ENCODE measurements around the gene KDM4B. TPM values are rescaled to one million over a fixed set of nuclear protein-coding genes. Genes with fewer than 3 reads are reported as not detected.

Gene KDM4B
- total and polyA plus RNA-seq, 2 donors (not counting 1 experiment from before 2014, with no cell fraction given) = 75.5 to 205 TPM

DNA sequence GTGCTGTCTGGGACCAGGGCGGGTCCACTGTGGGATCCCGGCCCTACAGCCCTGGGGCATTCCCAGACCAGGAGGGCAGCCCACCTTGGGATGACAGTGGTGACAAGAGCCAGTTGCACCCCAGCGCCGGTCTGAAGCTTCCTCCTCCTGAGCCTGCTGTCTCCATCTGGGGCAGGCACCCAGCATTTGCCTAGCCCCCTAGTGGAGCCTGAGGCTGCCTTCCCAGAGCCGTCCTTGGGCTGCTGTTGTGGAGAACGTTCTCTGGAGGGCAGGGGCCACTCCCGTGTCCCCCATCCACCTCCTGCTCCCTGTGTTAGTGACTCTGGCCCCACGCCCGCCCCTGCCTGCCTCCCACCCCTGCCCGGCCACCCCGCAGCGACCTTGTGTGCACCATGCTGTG lies 148.5 kb downstream of the KDM4B start:
- no peak overlapping the region for H3K4me3 ChIP-seq (ENCODE audit: control extremely low read depth in 1 of 5, extremely low read depth in 1 of 5, insufficient read depth in 1 of 5, low read depth in 2 of 5, low read length in 4 of 5)
- H3K4me2 ChIP-seq (replicated peaks; ENCODE audit: low read depth, low read length, poor library complexity, severe bottlenecking) = no peak overlapping the region
- no peaks in the 10 kb centered on the region for H3K27me3 Mint-ChIP-seq
- no peak for ATAC-seq (ENCODE audit: low read depth)
- H3K79me2 ChIP-seq (ENCODE audit: control insufficient read depth, insufficient read depth, low read length) = no peaks in the 10 kb centered on the region
- H3K27ac Mint-ChIP-seq = no peak overlapping the region
- ChIA-PET POLR2A (no interaction called here), CTCF (no interaction called here)
- peaks cover 0 to 19% of the 10 kb centered on the region in 2 experiments for H3K36me3 ChIP-seq (replicated peaks in 1 of 2; ENCODE audit: control extremely low read depth in 1 of 2, control insufficient read depth in 1 of 2, extremely low read depth in 1 of 2, insufficient read depth in 2 of 2, low read length in 1 of 2)
- no peak for DNase-seq
- intact Hi-C loops (cut with micrococcal nuclease) = no loop called here
- peaks cover 0 to 20% (median 5%) of the 10 kb centered on the region in 3 donors for H3K9me3 ChIP-seq (ENCODE audit: control extremely low read depth in 1 of 3, control insufficient read depth in 2 of 3, insufficient read depth in 1 of 3, low read length in 2 of 3)
- H3K4me3 Mint-ChIP-seq = no peak overlapping the region
- no peaks in the 10 kb centered on the region for H4K20me1 ChIP-seq (ENCODE audit: control insufficient read depth, insufficient read depth, low read length, poor library complexity, severe bottlenecking)
- peaks cover 21 to 22% of the 10 kb centered on the region in 2 donors for H3K4me1 ChIP-seq (ENCODE audit: control insufficient read depth in 2 of 2, insufficient read depth in 2 of 2, low read length in 2 of 2)
- no peak overlapping the region for H2AFZ ChIP-seq (ENCODE audit: insufficient read depth, low read depth, low read length, poor library complexity, severe bottlenecking)
- no peak overlapping the region for H3K9ac ChIP-seq (ENCODE audit: low read length)
- H3K4me1 Mint-ChIP-seq = peaks cover 25% of the 10 kb centered on the region
- no peak for TF ChIP-seq EZH2 (IDR thresholded peaks at IDR 0.05; ENCODE audit: borderline replicate concordance, insufficient read depth, low read depth, low read length, poor library complexity, severe bottlenecking)
- TF ChIP-seq, protein P1, sequence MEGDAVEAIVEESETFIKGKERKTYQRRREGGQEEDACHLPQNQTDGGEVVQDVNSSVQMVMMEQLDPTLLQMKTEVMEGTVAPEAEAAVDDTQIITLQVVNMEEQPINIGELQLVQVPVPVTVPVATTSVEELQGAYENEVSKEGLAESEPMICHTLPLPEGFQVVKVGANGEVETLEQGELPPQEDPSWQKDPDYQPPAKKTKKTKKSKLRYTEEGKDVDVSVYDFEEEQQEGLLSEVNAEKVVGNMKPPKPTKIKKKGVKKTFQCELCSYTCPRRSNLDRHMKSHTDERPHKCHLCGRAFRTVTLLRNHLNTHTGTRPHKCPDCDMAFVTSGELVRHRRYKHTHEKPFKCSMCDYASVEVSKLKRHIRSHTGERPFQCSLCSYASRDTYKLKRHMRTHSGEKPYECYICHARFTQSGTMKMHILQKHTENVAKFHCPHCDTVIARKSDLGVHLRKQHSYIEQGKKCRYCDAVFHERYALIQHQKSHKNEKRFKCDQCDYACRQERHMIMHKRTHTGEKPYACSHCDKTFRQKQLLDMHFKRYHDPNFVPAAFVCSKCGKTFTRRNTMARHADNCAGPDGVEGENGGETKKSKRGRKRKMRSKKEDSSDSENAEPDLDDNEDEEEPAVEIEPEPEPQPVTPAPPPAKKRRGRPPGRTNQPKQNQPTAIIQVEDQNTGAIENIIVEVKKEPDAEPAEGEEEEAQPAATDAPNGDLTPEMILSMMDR (IDR thresholded peaks at IDR 0.05) = no peak
- no peaks in the 10 kb centered on the region for H3K9me3 Mint-ChIP-seq (ENCODE audit: insufficient read depth)
- no peak overlapping the region for H3K27ac ChIP-seq (ENCODE audit: low read length in 2 of 2)
- H3K27me3 ChIP-seq (replicated peaks in 1 of 4; ENCODE audit: control extremely low read depth in 1 of 4, control insufficient read depth in 3 of 4, insufficient read depth in 4 of 4, low read length in 3 of 4) = no peaks in the 10 kb centered on the region
- 94% methylated on average over 9 of the region's 12 CpGs for WGBS (ENCODE audit: insufficient coverage)

- TF ChIP-seq, protein P1 (IDR thresholded peaks at IDR 0.05) = no peak
- no peak for TF ChIP-seq EZH2 (IDR thresholded peaks at IDR 0.05; ENCODE audit: borderline replicate concordance, insufficient read depth, low read depth, low read length, poor library complexity, severe bottlenecking)
- WGBS (ENCODE audit: insufficient coverage) = 96% methylated on average over 16 of the region's 16 CpGs
- H3K4me3 ChIP-seq (ENCODE audit: control extremely low read depth in 1 of 5, extremely low read depth in 1 of 5, insufficient read depth in 1 of 5, low read depth in 2 of 5, low read length in 4 of 5) = no peak overlapping the region
- H3K27ac ChIP-seq (ENCODE audit: low read length in 2 of 2) = no peak overlapping the region
- DNase-seq (no peak), ATAC-seq (ENCODE audit: low read depth) (no peak)
- Mint-ChIP-seq H3K4me3 (no peak overlapping the region), H3K27me3 (no peaks in the 10 kb centered on the region), H3K27ac (no peak overlapping the region), H3K9me3 (ENCODE audit: insufficient read depth) (no peaks in the 10 kb centered on the region), H3K4me1 (peaks cover 28% of the 10 kb centered on the region)
- ChIA-PET CTCF (no interaction called here), POLR2A (no interaction called here)
- H3K9me3 ChIP-seq (ENCODE audit: control extremely low read depth in 1 of 3, control insufficient read depth in 2 of 3, insufficient read depth in 1 of 3, low read length in 2 of 3) = peaks cover 0 to 20% (median 5%) of the 10 kb centered on the region in 3 donors
- no peak overlapping the region for H3K9ac ChIP-seq (ENCODE audit: low read length)
- intact Hi-C loops (cut with micrococcal nuclease) = no loop called here
- H3K79me2 ChIP-seq (ENCODE audit: control insufficient read depth, insufficient read depth, low read length) = no peaks in the 10 kb centered on the region
- H3K4me2 ChIP-seq (replicated peaks; ENCODE audit: low read depth, low read length, poor library complexity, severe bottlenecking) = no peak overlapping the region
- H3K36me3 ChIP-seq (replicated peaks in 1 of 2; ENCODE audit: control extremely low read depth in 1 of 2, control insufficient read depth in 1 of 2, extremely low read depth in 1 of 2, insufficient read depth in 2 of 2, low read length in 1 of 2) = peaks cover 0 to 16% of the 10 kb centered on the region in 2 experiments
- no peaks in the 10 kb centered on the region for H3K27me3 ChIP-seq (replicated peaks in 1 of 4; ENCODE audit: control extremely low read depth in 1 of 4, control insufficient read depth in 3 of 4, insufficient read depth in 4 of 4, low read length in 3 of 4)
- H2AFZ ChIP-seq (ENCODE audit: insufficient read depth, low read depth, low read length, poor library complexity, severe bottlenecking) = no peak overlapping the region
- H3K4me1 ChIP-seq (ENCODE audit: control insufficient read depth in 2 of 2, insufficient read depth in 2 of 2, low read length in 2 of 2) = peaks cover 22 to 23% of the 10 kb centered on the region in 2 donors
- H4K20me1 ChIP-seq (ENCODE audit: control insufficient read depth, insufficient read depth, low read length, poor library complexity, severe bottlenecking) = no peaks in the 10 kb centered on the region
Measured at GRCh38 chr19:5118026-5118425, 149.1 kb downstream of the KDM4B start.

Data from B cell (primary cell).